A172 (cell line): ENCODE data around the gene TMEM178B. TPM values are rescaled to one million over a fixed set of nuclear protein-coding genes. Genes with fewer than 3 reads are reported as not detected.
"Not testable (repeated sequence)": the region's sequence is repeated elsewhere in the genome, so short reads cannot be mapped to it uniquely, and the experiment has no call there.

Source experiments
- DNase-seq: peaks from one replicate; pipeline ENCODE4 v3.0.0-alpha.2; 2015; ENCODE audit warnings: low spot score
- total RNA-seq: library from RNA; depleted of rRNA; stranded (reverse); fragments of >200 nt; shearing (Covaris generic); gene quantifications from 2 replicates; pipeline ENCODE4 v1.2.3, GENCODE V29; 2014

The TMEM178B gene
- total RNA-seq, 1 experiment from 2014 or later: 0.50 TPM

- DNase-seq: no peak
Measured at GRCh38 chr7:141312828-141313521, 239.1 kb downstream of the TMEM178B start.

- DNase-seq: no peak
Measured at GRCh38 chr7:141313896-141314295, 240.0 kb downstream of the TMEM178B start.

- no peak for DNase-seq
Measured at GRCh38 chr7:141317033-141317585, 243.2 kb downstream of the TMEM178B start.

GRCh38 chr7:141320287-141320686 lies 246.4 kb downstream of the TMEM178B start:
- DNase-seq: no peak

- no peak for DNase-seq
Measured at GRCh38 chr7:141322383-141322782, 248.5 kb downstream of the TMEM178B start.

GRCh38 chr7:141323826-141324225 lies 250.0 kb downstream of the TMEM178B start:
- DNase-seq: no peak

- no peak for DNase-seq
Measured at GRCh38 chr7:141324870-141325269, 251.0 kb downstream of the TMEM178B start.

- DNase-seq: no peak
Measured at GRCh38 chr7:141325275-141325674, 251.4 kb downstream of the TMEM178B start.

GRCh38 chr7:141328290-141328689 lies 254.4 kb downstream of the TMEM178B start:
- no peak for DNase-seq

GRCh38 chr7:141330285-141330684 lies 256.4 kb downstream of the TMEM178B start:
- DNase-seq: not testable (repeated sequence)

GRCh38 chr7:141333459-141333858 lies 259.6 kb downstream of the TMEM178B start:
- DNase-seq: peak; percentile 16

GRCh38 chr7:141335164-141335563 lies 261.3 kb downstream of the TMEM178B start:
- no peak for DNase-seq

- DNase-seq: no peak
Measured at GRCh38 chr7:141339603-141340002, 265.7 kb downstream of the TMEM178B start.

- no peak for DNase-seq
Measured at GRCh38 chr7:141340991-141341390, 267.1 kb downstream of the TMEM178B start.

GRCh38 chr7:141342621-141343408 lies 269.0 kb downstream of the TMEM178B start:
- no peak for DNase-seq

- no peak for DNase-seq
Measured at GRCh38 chr7:141344153-141344935, 270.5 kb downstream of the TMEM178B start.

GRCh38 chr7:141348728-141349127 lies 274.9 kb downstream of the TMEM178B start:
- no peak for DNase-seq

GRCh38 chr7:141349338-141349737 lies 275.5 kb downstream of the TMEM178B start:
- no peak for DNase-seq

- no peak for DNase-seq
Measured at GRCh38 chr7:141349804-141350203, 275.9 kb downstream of the TMEM178B start.

GRCh38 chr7:141351175-141351574 lies 277.3 kb downstream of the TMEM178B start:
- DNase-seq: no peak

GRCh38 chr7:141352955-141353354 lies 279.1 kb downstream of the TMEM178B start:
- DNase-seq: no peak

GRCh38 chr7:141354251-141354650 lies 280.4 kb downstream of the TMEM178B start:
- DNase-seq: peak; percentile 23
